Natural killer cell treated with Interleukin-12 subunit alpha and Interleukin-12 subunit beta and Interleukin-15 and Interleukin-18, amount 100 ng/mL, for 72 hours (primary cell): ENCODE data around the gene TMEM54. TPM values are rescaled to one million over a fixed set of nuclear protein-coding genes. Genes with fewer than 3 reads are reported as not detected.
A peak's percentile ranks its signal among the peaks of the same experiment; 100 is the strongest.

ENCODE experiments used
- ATAC-seq, 2 donors: fragments of 150-1000 bp; cut with Tn5 transposase in 1 of 2; sonication (Bioruptor Pico), chemical (Tn5 transposase) in 1 of 2; 2 replicates each; pipeline ENCODE4 v1.10.0; 2021
- DNase-seq: peaks from one replicate; pipeline ENCODE4 v3.0.0; 2022; ENCODE audit warnings: low spot score
- H3K27ac Mint-ChIP-seq, 2 donors: 1 replicate in 1 of 2; 2 replicates in 1 of 2; pipeline ENCODE4 v1.8.0; 2022; ENCODE audit warnings: mixed read lengths in 2 of 2, mild to moderate bottlenecking in 1 of 2, moderate library complexity in 1 of 2
- H3K27me3 Mint-ChIP-seq, 2 donors: 1 replicate in 1 of 2; 2 replicates in 1 of 2; pipeline ENCODE4 v1.8.0; 2022; ENCODE audit warnings: mixed read lengths in 2 of 2
- H3K36me3 Mint-ChIP-seq: one replicate; pipeline ENCODE4 v1.8.0; 2022; ENCODE audit warnings: mixed read lengths
- H3K4me1 Mint-ChIP-seq, 2 donors: 1 replicate in 1 of 2; 2 replicates in 1 of 2; pipeline ENCODE4 v1.8.0; 2022; ENCODE audit warnings: low read depth in 2 of 2, mixed read lengths in 2 of 2, mild to moderate bottlenecking in 1 of 2
- H3K4me3 Mint-ChIP-seq: one replicate; pipeline ENCODE4 v1.8.0; 2022; ENCODE audit warnings: mixed read lengths
- H3K9me3 Mint-ChIP-seq: 2 replicates; pipeline ENCODE4 v1.8.0; 2022; ENCODE audit warnings: mixed read lengths
- total RNA-seq, 2 donors: library from RNA; stranded (reverse); gene quantifications; one replicate each; pipeline ENCODE4 v1.2.3, GENCODE V29; 2022

The TMEM54 gene
- 1 to 10 TPM; 2.5 to 5.9 TPM for total RNA-seq

DNA sequence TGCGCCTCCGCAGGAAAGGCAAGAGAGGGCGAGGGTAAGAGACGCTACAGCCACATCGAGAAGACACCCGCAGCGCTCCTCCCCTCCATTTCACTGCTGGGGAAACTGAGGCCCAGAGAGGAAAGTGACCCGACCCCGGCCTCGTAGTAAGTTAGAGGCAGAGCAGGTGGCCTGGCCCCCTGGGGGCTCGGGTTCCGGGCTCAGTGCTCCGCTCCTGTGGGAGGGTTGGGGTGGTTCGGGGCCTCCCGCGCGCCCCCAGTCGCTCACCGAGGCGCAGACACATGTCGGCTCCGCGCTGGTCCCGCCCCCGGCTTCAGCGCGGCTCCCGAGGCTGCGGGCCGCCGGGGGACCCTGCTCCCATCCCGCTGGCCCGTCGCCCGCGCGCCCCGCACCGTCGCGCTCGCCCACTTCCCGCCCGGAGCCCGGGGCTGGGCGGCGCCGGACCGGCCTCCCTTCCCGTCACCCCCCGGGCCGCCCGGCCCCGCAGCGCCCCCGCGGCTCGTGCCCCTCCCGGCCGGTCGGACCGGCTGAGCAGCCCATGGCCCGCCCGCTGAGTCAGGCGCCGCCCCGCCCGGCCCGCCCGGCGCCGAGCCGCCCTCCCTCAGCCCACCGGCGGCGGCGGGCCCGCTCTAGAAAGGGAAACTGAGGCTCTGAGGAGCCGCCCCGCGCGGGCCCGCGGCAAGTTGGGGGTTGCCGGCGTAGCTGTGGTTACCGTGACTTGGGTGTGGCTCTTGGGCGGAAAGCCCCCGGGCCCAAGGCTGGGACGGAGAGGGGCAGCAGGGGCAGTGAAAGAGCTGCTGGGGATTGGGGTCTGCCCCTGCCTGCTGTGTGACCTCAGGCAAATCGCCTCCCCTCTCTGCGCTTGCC is at the start of gene TMEM54:
TSS of gene TMEM54 (minus strand) at position 434 of the 867 bp plus-strand sequence. CDS start at position 283, 151 bp downstream.
- ATAC-seq, result peak; percentile 74 to 78
- no peak within 1 kb of the TSS for H3K27ac Mint-ChIP-seq
- H3K4me3 Mint-ChIP-seq, result peak within 1 kb of the TSS; percentile 72
- H3K9me3 Mint-ChIP-seq, result no peaks in the 10 kb centered on the region
- no peaks in the 10 kb centered on the region for H3K36me3 Mint-ChIP-seq
- DNase-seq, result no peak
- H3K4me1 Mint-ChIP-seq, result peaks cover 0 to 5% of the 10 kb centered on the region in 2 donors
- H3K27me3 Mint-ChIP-seq, result peaks cover 15 to 29% of the 10 kb centered on the region in 2 donors

GRCh38 chr1:32949519-32949918 is 48.3 kb upstream of the TMEM54 start:
- H3K4me3 Mint-ChIP-seq, result no peak overlapping the region
- H3K4me1 Mint-ChIP-seq, result peaks cover 17 to 44% of the 10 kb centered on the region in 2 donors
- no peak for ATAC-seq
- DNase-seq, result no peak
- H3K27ac Mint-ChIP-seq, result peak overlapping the region in 1 of 2 donors; percentile 69
- H3K9me3 Mint-ChIP-seq, result no peaks in the 10 kb centered on the region
- no peaks in the 10 kb centered on the region for H3K27me3 Mint-ChIP-seq
- peaks cover 25% of the 10 kb centered on the region for H3K36me3 Mint-ChIP-seq

GRCh38 chr1:32948905-32949304 is 47.7 kb upstream of the TMEM54 start:
- ATAC-seq (no peak), DNase-seq (no peak)
- no peaks in the 10 kb centered on the region for H3K9me3 Mint-ChIP-seq
- H3K4me3 Mint-ChIP-seq, result no peak overlapping the region
- H3K36me3 Mint-ChIP-seq, result peaks cover 32% of the 10 kb centered on the region
- H3K4me1 Mint-ChIP-seq, result peaks cover 23 to 49% of the 10 kb centered on the region in 2 donors
- H3K27ac Mint-ChIP-seq, result peak overlapping the region in 1 of 2 donors; percentile 69
- no peaks in the 10 kb centered on the region for H3K27me3 Mint-ChIP-seq

DNA sequence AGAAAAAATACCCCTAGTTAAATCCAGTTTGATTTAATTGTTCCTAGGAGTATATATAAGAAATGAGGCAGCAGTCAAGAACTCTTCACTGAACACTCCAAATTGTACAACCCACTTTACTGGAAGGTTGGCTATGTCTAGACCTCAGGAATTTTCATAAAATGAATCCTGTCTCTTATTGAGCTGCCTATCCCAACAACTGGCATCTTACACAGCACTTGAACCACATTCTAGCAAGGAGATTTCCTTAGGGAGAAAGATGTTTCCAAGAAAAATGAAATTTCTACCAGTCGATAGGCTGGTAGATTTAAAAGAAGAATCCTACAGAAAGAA is 47.2 kb upstream of the TMEM54 start:
- peaks cover 33% of the 10 kb centered on the region for H3K36me3 Mint-ChIP-seq

GRCh38 chr1:32947669-32948389 is 46.6 kb upstream of the TMEM54 start:
- H3K4me1 Mint-ChIP-seq, result peaks cover 18 to 43% of the 10 kb centered on the region in 2 donors
- H3K4me3 Mint-ChIP-seq, result no peak overlapping the region
- H3K27ac Mint-ChIP-seq, result peak overlapping the region in 1 of 2 donors; percentile 40
- DNase-seq (no peak), ATAC-seq (no peak)
- H3K9me3 Mint-ChIP-seq, result no peaks in the 10 kb centered on the region
- peaks cover 29% of the 10 kb centered on the region for H3K36me3 Mint-ChIP-seq
- H3K27me3 Mint-ChIP-seq, result no peaks in the 10 kb centered on the region

More for the DNA sequence above, 47.2 kb upstream of the TMEM54 start:
- DNase-seq (no peak), ATAC-seq (no peak)
- Mint-ChIP-seq H3K4me1 (peaks cover 22 to 48% of the 10 kb centered on the region in 2 donors), H3K4me3 (no peak overlapping the region), H3K9me3 (no peaks in the 10 kb centered on the region), H3K27me3 (no peaks in the 10 kb centered on the region), H3K27ac (peak overlapping the region in 1 of 2 donors; percentile 69)

GRCh38 chr1:32946413-32946812 is 45.2 kb upstream of the TMEM54 start:
- DNase-seq, result no peak
- Mint-ChIP-seq H3K27ac (peak overlapping the region; percentile 40 to 69), H3K36me3 (peaks cover 29% of the 10 kb centered on the region), H3K4me1 (peaks cover 23 to 44% of the 10 kb centered on the region in 2 donors), H3K27me3 (no peaks in the 10 kb centered on the region), H3K9me3 (no peaks in the 10 kb centered on the region), H3K4me3 (no peak overlapping the region)
- no peak for ATAC-seq

DNA sequence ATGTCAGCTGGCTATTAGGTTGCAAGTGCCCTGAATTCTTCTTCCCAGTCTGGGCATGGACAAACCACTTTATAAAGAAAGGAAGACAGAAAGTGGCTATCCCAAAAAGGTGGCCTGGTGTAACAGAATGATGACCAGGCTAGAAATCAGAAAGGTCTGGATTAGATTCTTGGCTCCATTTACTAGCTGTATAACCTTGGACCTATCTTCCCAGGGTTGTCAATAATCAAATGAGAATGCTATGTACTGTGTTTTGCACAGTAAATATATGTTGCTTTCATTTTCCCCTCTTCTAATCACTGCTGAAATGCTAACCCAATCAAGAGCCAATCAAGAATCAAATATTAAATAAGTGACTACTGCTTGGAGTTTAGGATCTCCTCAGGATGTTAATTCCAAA is 43.0 kb upstream of the TMEM54 start:
- no peaks in the 10 kb centered on the region for H3K27me3 Mint-ChIP-seq
- H3K4me1 Mint-ChIP-seq, result peaks cover 36 to 52% of the 10 kb centered on the region in 2 donors
- H3K27ac Mint-ChIP-seq, result peak overlapping the region; percentile 40 to 42
- H3K9me3 Mint-ChIP-seq, result no peaks in the 10 kb centered on the region
- H3K36me3 Mint-ChIP-seq, result peaks cover 34% of the 10 kb centered on the region
- no peak for ATAC-seq
- H3K4me3 Mint-ChIP-seq, result no peak overlapping the region
- DNase-seq, result no peak

GRCh38 chr1:32939655-32940371 is 38.6 kb upstream of the TMEM54 start:
- peak overlapping the region; percentile 81 for H3K4me3 Mint-ChIP-seq
- ATAC-seq, result peak; percentile 86 to 90

DNA sequence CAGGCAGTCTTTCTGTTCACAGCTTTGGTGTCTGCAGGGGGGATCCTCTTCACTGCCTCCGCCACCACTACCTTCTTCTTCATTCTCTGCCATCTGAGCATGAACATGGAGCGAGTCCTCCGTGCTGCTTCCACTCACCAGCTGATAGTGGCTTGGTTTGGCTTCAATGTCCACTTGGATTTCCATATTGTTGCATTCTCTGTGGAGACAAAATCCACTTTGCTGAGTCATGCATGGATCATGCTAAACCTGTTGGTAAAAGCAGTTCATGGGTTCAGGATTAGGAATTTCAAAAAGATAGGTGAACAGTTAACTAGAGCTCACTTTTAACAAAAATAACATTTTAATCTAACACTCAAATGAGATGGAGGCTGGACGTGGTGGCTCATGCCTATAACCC is 35.9 kb upstream of the TMEM54 start:
- no peaks in the 10 kb centered on the region for H3K9me3 Mint-ChIP-seq
- no peaks in the 10 kb centered on the region for H3K27me3 Mint-ChIP-seq
- H3K27ac Mint-ChIP-seq, result peak overlapping the region; percentile 92 to 97

More at GRCh38 chr1:32939655-32940371, 38.6 kb upstream of the TMEM54 start:
- Mint-ChIP-seq H3K36me3 (peaks cover 44% of the 10 kb centered on the region), H3K27ac (peak overlapping the region; percentile 92 to 97), H3K9me3 (no peaks in the 10 kb centered on the region), H3K27me3 (no peaks in the 10 kb centered on the region), H3K4me1 (peaks cover 53 to 60% of the 10 kb centered on the region in 2 donors)
- DNase-seq, result peak; percentile 79

GRCh38 chr1:32934535-32934934 is 33.3 kb upstream of the TMEM54 start:
- H3K9me3 Mint-ChIP-seq, result no peaks in the 10 kb centered on the region
- DNase-seq (no peak), ATAC-seq (no peak)
- H3K36me3 Mint-ChIP-seq, result peaks cover 44% of the 10 kb centered on the region
- H3K27ac Mint-ChIP-seq, result peak overlapping the region; percentile 66 to 82
- peaks cover 42 to 49% of the 10 kb centered on the region in 2 donors for H3K4me1 Mint-ChIP-seq
- H3K4me3 Mint-ChIP-seq, result no peak overlapping the region
- no peaks in the 10 kb centered on the region for H3K27me3 Mint-ChIP-seq

More for the DNA sequence above, 35.9 kb upstream of the TMEM54 start:
- ATAC-seq, result no peak
- Mint-ChIP-seq H3K4me3 (peak overlapping the region; percentile 81), H3K4me1 (peaks cover 55 to 57% of the 10 kb centered on the region in 2 donors), H3K36me3 (peaks cover 46% of the 10 kb centered on the region)
- no peak for DNase-seq

DNA sequence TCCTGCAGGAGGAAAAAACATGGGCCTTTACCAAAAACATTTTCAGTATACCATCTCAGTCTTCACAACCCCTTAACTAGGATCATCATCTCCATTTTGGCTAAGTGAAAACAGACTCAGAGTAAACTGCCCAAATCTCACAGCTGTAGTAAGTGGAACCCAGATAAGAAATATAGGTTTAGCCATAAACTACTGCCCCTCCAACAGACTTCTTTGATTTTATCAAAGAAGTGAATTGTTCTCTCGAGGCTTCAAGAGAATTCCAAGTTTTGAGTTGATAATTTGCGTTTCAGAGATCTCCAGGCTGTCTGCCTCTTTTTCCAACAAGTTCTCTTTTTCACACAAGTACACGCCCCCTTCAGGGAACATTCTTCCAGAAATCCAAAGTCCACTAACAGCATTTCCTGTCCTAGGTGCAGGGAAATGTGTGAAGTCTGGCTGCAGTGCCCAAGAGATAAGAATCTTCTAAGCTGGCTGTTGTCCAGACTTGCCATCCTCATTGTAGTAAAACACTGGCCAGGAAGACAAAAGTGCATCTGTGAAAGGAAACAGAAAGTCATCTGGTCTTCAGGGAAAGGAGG is 32.6 kb upstream of the TMEM54 start:
- Mint-ChIP-seq H3K4me1 (peaks cover 35 to 43% of the 10 kb centered on the region in 2 donors), H3K4me3 (no peak overlapping the region), H3K27me3 (no peaks in the 10 kb centered on the region), H3K27ac (peak overlapping the region; percentile 66 to 82), H3K36me3 (peaks cover 38% of the 10 kb centered on the region), H3K9me3 (no peaks in the 10 kb centered on the region)
- DNase-seq (no peak), ATAC-seq (no peak)

GRCh38 chr1:32931760-32932159 is 30.6 kb upstream of the TMEM54 start:
- Mint-ChIP-seq H3K9me3 (no peaks in the 10 kb centered on the region), H3K4me1 (peaks cover 15 to 34% of the 10 kb centered on the region in 2 donors), H3K27me3 (peaks cover 0 to 10% of the 10 kb centered on the region in 2 donors), H3K4me3 (no peak overlapping the region), H3K36me3 (peaks cover 19% of the 10 kb centered on the region), H3K27ac (peak overlapping the region in 1 of 2 donors; percentile 72)
- DNase-seq (no peak), ATAC-seq (no peak)

DNA sequence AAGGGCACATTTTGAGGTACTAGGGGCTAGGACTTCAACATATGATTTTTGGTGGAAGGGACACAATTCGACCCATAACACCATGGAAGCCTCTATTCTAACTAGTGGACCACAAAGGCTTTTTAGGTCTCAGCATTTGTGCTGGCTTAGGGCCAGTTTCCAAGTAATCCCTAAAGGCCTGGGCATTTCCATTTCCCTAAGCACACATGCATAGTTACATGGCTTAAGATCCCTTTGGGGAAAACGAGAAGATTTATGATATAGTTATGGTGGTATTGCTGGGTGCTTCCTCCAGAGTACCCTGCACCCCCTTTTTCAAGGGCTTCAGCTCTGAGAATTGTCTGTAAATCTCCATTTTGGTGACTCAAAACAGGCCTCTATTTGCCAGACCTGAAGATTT is 28.2 kb upstream of the TMEM54 start:
- Mint-ChIP-seq H3K4me1 (peaks cover 26 to 41% of the 10 kb centered on the region in 2 donors), H3K4me3 (no peak overlapping the region), H3K27me3 (peaks cover 7 to 34% of the 10 kb centered on the region in 2 donors), H3K36me3 (peaks cover 13% of the 10 kb centered on the region), H3K27ac (no peak overlapping the region), H3K9me3 (no peaks in the 10 kb centered on the region)
- DNase-seq (no peak), ATAC-seq (no peak)
